ENCODE results near the gene MMP10.
"Not testable (repeated sequence)": the region's sequence is repeated elsewhere in the genome, so short reads cannot be mapped to it uniquely, and the experiment has no call there.

The MMP10 gene

DNA sequence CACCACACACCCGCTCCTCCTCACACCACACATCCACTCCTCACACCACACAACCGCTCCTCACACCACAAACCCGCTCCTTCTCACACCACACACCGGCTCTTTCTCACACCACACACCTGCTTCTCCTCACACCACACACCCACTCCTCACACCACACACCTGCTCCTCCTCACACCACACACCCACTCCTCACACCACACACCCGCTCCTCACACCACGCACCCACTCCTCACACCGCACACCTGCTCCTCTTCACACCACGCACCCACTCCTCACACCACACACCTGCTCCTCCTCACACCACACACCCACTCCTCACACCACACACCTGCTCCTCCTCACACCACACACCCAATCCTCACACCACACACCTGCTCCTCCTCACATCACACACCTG lies 49.5 kb downstream of the MMP10 start:
- not testable (repeated sequence) for FAIRE-seq; DNase-seq (ENCODE audit: insufficient read length, low spot score)

DNA sequence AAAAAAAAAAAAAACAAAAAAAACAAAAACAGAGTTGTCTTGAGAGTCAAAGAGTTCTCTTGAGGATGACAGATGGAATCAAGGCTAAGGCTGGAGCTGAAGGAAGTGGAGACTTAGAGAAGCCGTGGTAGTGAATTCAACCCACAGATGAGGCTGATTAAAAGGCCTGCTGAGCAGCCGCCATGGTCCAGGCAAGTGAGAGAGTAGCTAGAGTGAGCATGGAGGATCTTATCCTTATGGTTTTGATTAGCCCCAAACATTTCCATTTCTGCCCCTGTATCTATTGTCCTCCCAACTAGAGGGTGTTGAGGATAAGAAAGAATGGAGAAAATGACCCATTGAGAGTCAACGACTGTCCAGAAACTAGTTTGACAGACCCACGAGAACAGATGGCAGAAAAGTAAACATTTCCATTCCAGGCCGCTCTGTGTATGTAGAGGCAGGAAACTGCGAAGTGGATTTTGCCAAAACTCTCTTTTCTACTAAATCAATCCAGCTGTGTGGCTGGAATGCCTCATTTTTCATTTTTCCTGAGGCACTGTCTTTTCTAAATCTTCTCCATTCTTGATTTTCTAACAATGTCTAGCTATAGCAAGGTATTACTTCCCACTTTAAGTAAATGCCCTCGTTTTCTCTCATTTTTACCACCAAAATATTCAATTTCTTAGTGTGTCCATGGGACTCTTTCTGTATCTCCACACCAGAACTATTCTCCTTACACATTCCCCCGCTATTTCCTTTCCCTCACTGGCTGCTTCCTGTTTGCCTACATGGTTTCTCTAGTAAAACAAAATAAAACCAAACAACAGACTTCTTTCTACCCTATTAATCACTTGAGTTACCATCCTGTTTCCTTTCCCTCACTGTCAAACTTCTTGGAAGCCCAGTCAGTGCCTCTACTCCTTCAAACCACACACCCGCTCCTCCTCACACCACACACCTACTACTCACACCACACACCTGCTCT lies 50.3 kb downstream of the MMP10 start:
- DNase-seq (ENCODE audit: insufficient read length, low spot score) = no peak
- FAIRE-seq = no peak

DNA sequence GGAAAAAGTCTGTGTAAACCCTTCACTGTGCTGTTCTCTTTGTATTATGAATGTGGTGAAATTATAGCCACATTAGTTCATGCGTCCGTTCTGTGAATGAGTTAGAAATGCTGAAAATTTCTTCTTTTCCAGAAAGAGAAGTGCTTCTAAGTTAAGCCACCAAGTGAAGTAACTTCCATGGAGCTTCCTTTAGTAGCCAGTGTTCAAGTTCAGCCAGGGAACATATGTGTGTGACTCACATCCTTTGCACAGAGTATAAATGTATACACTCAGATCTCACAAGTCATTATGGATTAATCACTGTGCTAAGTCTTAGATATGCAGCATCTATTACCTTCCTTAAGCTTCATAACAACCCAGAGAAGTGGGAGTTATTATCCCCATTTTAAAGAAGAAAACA lies 52.5 kb downstream of the MMP10 start:
- DNase-seq (ENCODE audit: insufficient read length, low spot score) (no peak), FAIRE-seq (no peak)

DNA sequence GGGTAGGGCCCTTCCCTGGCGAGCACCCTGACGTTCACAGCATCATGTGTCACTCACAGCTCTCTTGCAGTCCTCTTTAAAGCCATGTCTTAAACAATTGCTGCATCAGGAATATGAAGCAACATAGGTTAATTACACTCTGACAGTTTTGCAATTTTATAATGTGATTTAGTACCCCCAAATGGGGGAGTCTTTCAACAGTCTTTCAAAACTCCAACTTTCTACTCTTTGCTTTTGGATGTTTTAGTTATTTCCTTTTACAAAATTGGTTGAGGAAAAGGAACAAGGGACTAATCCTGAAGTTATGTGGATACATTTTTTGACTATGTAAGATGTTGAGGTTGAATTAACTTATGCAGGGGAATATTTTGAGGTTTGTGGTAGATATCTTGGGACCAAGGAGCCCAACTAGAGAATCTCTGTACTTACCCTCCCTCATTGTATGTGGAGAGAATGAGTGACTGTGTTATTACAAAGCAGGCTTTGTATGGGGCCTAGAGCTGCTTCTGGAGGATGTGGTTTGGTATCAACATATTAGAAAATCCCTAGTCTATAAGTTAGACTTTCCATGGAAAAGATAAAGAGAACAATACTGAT lies 55.4 kb downstream of the MMP10 start, which contains the start of gene MMP8:
MMP8 (minus strand) TSS at position 51 of the 597 bp plus-strand sequence. CDS start 99 bp downstream, outside the sequence.
- no peak for DNase-seq (ENCODE audit: insufficient read length, low spot score)
- no peak for FAIRE-seq

DNA sequence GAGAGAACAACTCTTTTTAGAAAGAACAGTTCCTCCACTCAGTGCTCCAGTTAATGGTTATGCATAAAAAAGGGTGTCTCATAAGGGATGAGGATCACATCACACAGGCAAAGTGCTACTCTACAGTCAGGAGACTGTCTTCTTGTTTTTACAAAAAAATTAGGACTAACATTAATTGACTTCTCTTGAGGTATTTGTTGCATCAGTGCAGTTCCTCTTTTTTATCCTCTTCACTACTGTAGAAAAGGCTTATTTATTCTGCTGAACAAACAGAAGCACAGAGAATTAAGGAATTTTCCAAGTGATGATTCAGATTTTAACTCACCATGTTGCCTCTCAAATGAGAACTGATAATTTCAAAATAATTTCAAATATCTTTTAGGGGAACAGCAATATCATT lies 57.6 kb downstream of the MMP10 start:
- FAIRE-seq (no peak), DNase-seq (ENCODE audit: insufficient read length, low spot score) (no peak)

Data from GM19239 (cell line).